Neural progenitor cell (in vitro differentiated cells): ENCODE data around the gene DMBX1.

Source experiments
- CTCF ChIP-seq: fragments of 200-600 bp; sonication (generic); IDR thresholded peaks from 2 replicates; pipeline ENCODE4 v1.5.1; 2017; ENCODE audit warnings: antibody characterized with exemption, mild to moderate bottlenecking
- EZH2 ChIP-seq: fragments of 200-600 bp; sonication (generic); IDR thresholded peaks from 2 replicates; pipeline ENCODE4 v1.6.1; 2017; ENCODE audit warnings: antibody characterized with exemption, mild to moderate bottlenecking, moderate library complexity
- EZH2phosphoT487 ChIP-seq: fragments of 200-600 bp; sonication (generic); IDR thresholded peaks from 2 replicates; pipeline ENCODE4 v1.6.1; 2017; ENCODE audit warnings: antibody characterized with exemption

GRCh38 chr1:46521414-46521813, 31.8 kb downstream of the DMBX1 start:
- TF ChIP-seq CTCF = no peak
- no peak for TF ChIP-seq EZH2phosphoT487
- no peak for TF ChIP-seq EZH2
